AG04450 (cell line): ENCODE results near the gene P2RY8. TPM values are rescaled to one million over a fixed set of nuclear protein-coding genes. Genes with fewer than 3 reads are reported as not detected.
"Not testable (repeated sequence)": the region's sequence is repeated elsewhere in the genome, so short reads cannot be mapped to it uniquely, and the experiment has no call there.

ENCODE experiments used
- CTCF ChIA-PET: fragments of 300-600, 350-600 bp; formaldehyde crosslinking; extraction: SDS; loops from one replicate; lab custom pipeline; 2022; ENCODE audit warnings: antibody characterized with exemption, inconsistent platforms; lab: Charles Lee
- POLR2A ChIA-PET: fragments of 350-600 bp; formaldehyde crosslinking; extraction: SDS; loops from one replicate; lab custom pipeline; 2021; ENCODE audit warnings: antibody characterized with exemption, inconsistent platforms; lab: Yijun Ruan, JAX
- DNase-seq: peaks from one replicate; pipeline ENCODE4 v3.0.0-alpha.2; 2011; ENCODE audit warnings: low read depth, low spot score
- H3K27ac ChIP-seq: one replicate; pipeline ENCODE4 v1.5.1; 2012; ENCODE audit warnings: low read depth, low read length, control low read depth
- H3K27me3 ChIP-seq: one replicate; pipeline ENCODE4 v1.6.0; 2012; ENCODE audit warnings: low read length; ENCODE audit not compliant: control insufficient read depth, insufficient read depth
- H3K4me3 ChIP-seq: 2 replicates; pipeline ENCODE4 v1.5.1; 2011; ENCODE audit warnings: mild to moderate bottlenecking, low read depth, low read length, control low read depth
- H3K9me3 ChIP-seq: 2 replicates; pipeline ENCODE4 v1.5.1; 2012; ENCODE audit warnings: low read length; ENCODE audit not compliant: control insufficient read depth, insufficient read depth
- CTCF ChIP-seq: IDR thresholded peaks from 2 replicates; pipeline ENCODE4 v1.5.1; 2011; ENCODE audit warnings: low read depth, low read length, control low read depth, inconsistent platforms
- polyA plus RNA-seq: library from polyadenylated mRNA; depleted of rRNA; stranded (reverse); fragments of >200 nt; gene quantifications from 2 replicates; pipeline ENCODE4 v1.2.3, GENCODE V29; 2011

The P2RY8 gene
- polyA plus RNA-seq, 1 experiment: not detected

GRCh38 chrX:1578511-1579173 is 41.7 kb upstream of the P2RY8 start:
- TF ChIP-seq CTCF: no peak
- no peaks in the 10 kb centered on the region for H3K27me3 ChIP-seq
- H3K4me3 ChIP-seq: no peak overlapping the region
- CTCF ChIA-PET: no interaction called here
- POLR2A ChIA-PET: no interaction called here
- DNase-seq: no peak
- H3K27ac ChIP-seq: no peak overlapping the region
- H3K9me3 ChIP-seq: peaks cover 7% of the 10 kb centered on the region; the same call in 1 of the 2 replicates

GRCh38 chrX:1577845-1578244 is 40.9 kb upstream of the P2RY8 start:
- DNase-seq: no peak
- TF ChIP-seq CTCF: no peak
- Histone ChIP-seq H3K4me3 (no peak overlapping the region), H3K9me3 (peaks cover 11% of the 10 kb centered on the region), H3K27ac (no peak overlapping the region), H3K27me3 (no peaks in the 10 kb centered on the region)
- ChIA-PET POLR2A (no interaction called here), CTCF (no interaction called here)

- ChIA-PET POLR2A (no interaction called here), CTCF (no interaction called here)
- Histone ChIP-seq H3K27me3 (no peaks in the 10 kb centered on the region), H3K27ac (no peak overlapping the region), H3K9me3 (peaks cover 16% of the 10 kb centered on the region), H3K4me3 (no peak overlapping the region)
- TF ChIP-seq CTCF: no peak
- no peak for DNase-seq
Observed at GRCh38 chrX:1576201-1576992, 39.4 kb upstream of the P2RY8 start.

- H3K27me3 ChIP-seq, DNase-seq, POLR2A ChIA-PET, H3K27ac ChIP-seq, CTCF ChIA-PET, H3K4me3 ChIP-seq: not testable (repeated sequence)
- H3K9me3 ChIP-seq: peaks cover 16% of the 10 kb centered on the region
Observed at GRCh38 chrX:1574181-1574580, 37.2 kb upstream of the P2RY8 start.

GRCh38 chrX:1564750-1565683 is 28.0 kb upstream of the P2RY8 start:
- POLR2A ChIA-PET: no interaction called here
- CTCF ChIA-PET: no interaction called here

GRCh38 chrX:1564077-1564476 is 27.1 kb upstream of the P2RY8 start:
- DNase-seq, CTCF ChIA-PET, H3K27ac ChIP-seq, H3K4me3 ChIP-seq, POLR2A ChIA-PET, H3K27me3 ChIP-seq: not testable (repeated sequence)
- H3K9me3 ChIP-seq: peaks cover 24% of the 10 kb centered on the region

More at GRCh38 chrX:1564750-1565683, 28.0 kb upstream of the P2RY8 start:
- TF ChIP-seq CTCF: no peak
- H3K27me3 ChIP-seq: no peaks in the 10 kb centered on the region
- peaks cover 15% of the 10 kb centered on the region; the same call in 1 of the 2 replicates for H3K9me3 ChIP-seq
- no peak overlapping the region for H3K27ac ChIP-seq
- no peak for DNase-seq
- H3K4me3 ChIP-seq: no peak overlapping the region
